KOPT-K1 (cell line): Measurements from ENCODE around the gene CEP19.
A peak's percentile ranks its signal among the peaks of the same experiment; 100 is the strongest.
"Not testable (repeated sequence)": the region's sequence is repeated elsewhere in the genome, so short reads cannot be mapped to it uniquely, and the experiment has no call there.

ENCODE experiments used
- H3K27ac ChIP-seq: fragments of 200-600 bp; sonication (generic); 2 replicates; pipeline ENCODE4 v1.5.1; 2016; ENCODE audit warnings: antibody characterized with exemption, mild to moderate bottlenecking, low read depth, low read length; ENCODE audit not compliant: poor library complexity, severe bottlenecking
- H3K36me3 ChIP-seq: fragments of 200-600 bp; sonication (generic); 2 replicates; pipeline ENCODE4 v1.5.1; 2017; ENCODE audit warnings: antibody characterized with exemption, mild to moderate bottlenecking, low read length, moderate library complexity; ENCODE audit not compliant: insufficient read depth
- H3K9me3 ChIP-seq: fragments of 200-600 bp; sonication (generic); 2 replicates; pipeline ENCODE4 v1.5.1; 2017; ENCODE audit warnings: antibody characterized with exemption, low read length, mild to moderate bottlenecking; ENCODE audit not compliant: insufficient read depth, poor library complexity, severe bottlenecking

CEP19 gene

GRCh38 chr3:196711838-196712513 is at the start of gene CEP19, which contains the start of gene PIGX:
Gene CEP19, minus strand, starts transcription at chr3:196712250. Its CDS starts 3,593 bp downstream, at chr3:196708657.
Gene PIGX, plus strand, starts transcription at chr3:196712377.
- Histone ChIP-seq H3K27ac (peak within 1 kb of the TSS; percentile 80), H3K9me3 (no peaks in the 10 kb centered on the region), H3K36me3 (peaks cover 9% of the 10 kb centered on the region; the same call in 1 of the 2 replicates)

GRCh38 chr3:196757876-196758739 is 46.1 kb upstream of the CEP19 start:
- H3K27ac ChIP-seq, result no peak overlapping the region
- peaks cover 20% of the 10 kb centered on the region for H3K9me3 ChIP-seq
- peaks cover 48% of the 10 kb centered on the region for H3K36me3 ChIP-seq

- no peak overlapping the region for H3K27ac ChIP-seq
- H3K9me3 ChIP-seq, result peaks cover 20% of the 10 kb centered on the region
- H3K36me3 ChIP-seq, result peaks cover 51% of the 10 kb centered on the region
Measured at GRCh38 chr3:196756732-196757131, 44.7 kb upstream of the CEP19 start.

GRCh38 chr3:196754091-196754981 is 42.3 kb upstream of the CEP19 start:
- no peak overlapping the region for H3K27ac ChIP-seq
- peaks cover 53% of the 10 kb centered on the region for H3K36me3 ChIP-seq
- H3K9me3 ChIP-seq, result peaks cover 15% of the 10 kb centered on the region

- H3K9me3 ChIP-seq, result peaks cover 15% of the 10 kb centered on the region
- no peak overlapping the region for H3K27ac ChIP-seq
- peaks cover 58% of the 10 kb centered on the region for H3K36me3 ChIP-seq
Measured at GRCh38 chr3:196753201-196753600, 41.2 kb upstream of the CEP19 start.

- Histone ChIP-seq H3K36me3 (peaks cover 55% of the 10 kb centered on the region), H3K27ac (no peak overlapping the region), H3K9me3 (peaks cover 5% of the 10 kb centered on the region)
Measured at GRCh38 chr3:196749125-196749524, 37.1 kb upstream of the CEP19 start.

- not testable (repeated sequence) for H3K27ac ChIP-seq, H3K9me3 ChIP-seq
- H3K36me3 ChIP-seq, result peaks cover 28% of the 10 kb centered on the region
Measured at GRCh38 chr3:196743569-196743968, 31.5 kb upstream of the CEP19 start.

- H3K27ac ChIP-seq, result peak overlapping the region; percentile 92
- peaks cover 28% of the 10 kb centered on the region for H3K36me3 ChIP-seq
- H3K9me3 ChIP-seq, result peaks cover 5% of the 10 kb centered on the region
Measured at GRCh38 chr3:196741249-196741889, 29.3 kb upstream of the CEP19 start.

GRCh38 chr3:196740481-196741248 is 28.6 kb upstream of the CEP19 start:
- peak overlapping the region; percentile 92 for H3K27ac ChIP-seq
- H3K36me3 ChIP-seq, result peaks cover 28% of the 10 kb centered on the region

GRCh38 chr3:196739671-196740480 is 27.8 kb upstream of the CEP19 start, which contains the start of gene PAK2:
Gene PAK2, plus strand, starts transcription at chr3:196739857. Its CDS starts 42,790 bp downstream, at chr3:196782647.
- Histone ChIP-seq H3K36me3 (peaks cover 26% of the 10 kb centered on the region), H3K27ac (peak within 1 kb of the TSS; percentile 92), H3K9me3 (peaks cover 5% of the 10 kb centered on the region)

More at GRCh38 chr3:196740481-196741248, 28.6 kb upstream of the CEP19 start:
- H3K9me3 ChIP-seq, result peaks cover 5% of the 10 kb centered on the region

- peaks cover 5% of the 10 kb centered on the region for H3K9me3 ChIP-seq
- peaks cover 41% of the 10 kb centered on the region for H3K36me3 ChIP-seq
- no peak overlapping the region for H3K27ac ChIP-seq
Measured at GRCh38 chr3:196737655-196738054, 25.6 kb upstream of the CEP19 start.

- Histone ChIP-seq H3K9me3 (peaks cover 5% of the 10 kb centered on the region), H3K27ac (no peak overlapping the region), H3K36me3 (peaks cover 47% of the 10 kb centered on the region)
Measured at GRCh38 chr3:196736670-196737374, 24.8 kb upstream of the CEP19 start.
